ENCODE data around the gene RPS15. TPM values are rescaled to one million over a fixed set of nuclear protein-coding genes. Genes with fewer than 3 reads are reported as not detected.

RPS15 gene
- total and polyA plus RNA-seq, 2 of the 13 experiments (the other 11 are each of a cell fraction or from before 2014, with no cell fraction given) = 695 to 1,411 TPM

DNA sequence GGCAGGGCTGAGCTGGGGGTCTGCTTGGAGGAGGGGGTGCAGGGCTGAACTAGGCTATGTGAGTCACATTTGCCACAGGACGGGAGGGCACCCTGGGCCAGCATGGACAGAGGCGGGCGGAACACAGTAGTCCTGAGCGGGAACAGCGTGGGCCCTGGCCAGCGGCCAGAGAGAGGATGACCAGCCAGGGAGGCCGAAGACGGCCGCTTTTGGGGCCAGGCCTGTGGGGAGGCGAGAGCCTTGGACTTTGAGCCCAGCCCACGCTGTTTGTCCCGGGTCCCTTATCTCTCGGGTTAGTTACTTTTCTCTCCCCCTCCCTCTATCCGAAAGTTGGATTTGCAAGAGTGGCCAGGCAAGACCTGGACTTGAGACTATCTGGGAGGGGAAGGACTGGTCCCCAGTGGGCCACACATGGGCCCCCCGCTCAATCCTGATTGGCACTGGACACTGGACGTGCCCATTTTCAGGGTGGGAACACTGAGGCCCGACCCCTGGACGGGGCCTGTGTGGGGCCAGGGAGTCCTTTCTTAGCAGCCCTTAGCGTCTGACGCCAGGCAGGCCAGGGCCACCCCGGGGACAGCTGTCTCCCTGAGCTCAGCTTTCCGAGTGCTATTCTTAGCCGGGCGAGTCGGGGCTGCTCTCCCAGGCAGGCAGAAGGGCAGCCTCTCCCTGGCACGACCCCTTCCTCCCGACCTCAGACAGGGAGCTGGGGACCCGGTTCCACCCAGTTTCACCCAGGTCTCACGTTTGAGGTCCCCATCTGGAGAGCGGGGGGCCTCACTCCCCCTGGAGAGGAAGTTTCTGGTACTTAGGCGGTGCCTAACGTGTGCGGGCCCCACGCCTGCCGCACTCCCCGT lies 37.7 kb upstream of the RPS15 start (continued):
- TF ChIP-seq ZSCAN20 (CRISPR knock-in tag; IDR thresholded peaks at IDR 0.05; ENCODE audit: borderline replicate concordance) (no peak), ZNF589 (CRISPR knock-in tag; conservative IDR thresholded peaks at IDR 0.05) (no peak), SAP130 (CRISPR knock-in tag; IDR thresholded peaks at IDR 0.05; ENCODE audit: low read depth) (no peak; the same call in none of the 2 replicates), KDM5B (CRISPR knock-in tag; IDR thresholded peaks at IDR 0.05; ENCODE audit: borderline replicate concordance) (peak; percentile 25; the same call in 1 of the 2 replicates), TRIM24 (CRISPR knock-in tag; IDR thresholded peaks at IDR 0.05) (no peak), RXRA (CRISPR knock-in tag; IDR thresholded peaks at IDR 0.05) (peak; percentile 86), RELA (CRISPR knock-in tag; IDR thresholded peaks at IDR 0.05) (no peak), KDM6A (CRISPR knock-in tag; IDR thresholded peaks at IDR 0.05; ENCODE audit: low read depth) (peak; percentile 87), ZSCAN21 (CRISPR knock-in tag; IDR thresholded peaks at IDR 0.05; ENCODE audit: borderline replicate concordance) (no peak), ZNF274 (CRISPR knock-in tag; IDR thresholded peaks at IDR 0.05) (no peak), PTBP1 (IDR thresholded peaks at IDR 0.05; ENCODE audit: low read depth, low read length, poor library complexity, severe bottlenecking) (peak; percentile 77), MED13 (CRISPR knock-in tag; IDR thresholded peaks at IDR 0.05) (peak; percentile 59; the same call in 1 of the 2 replicates), JDP2 (CRISPR knock-in tag; IDR thresholded peaks at IDR 0.05; ENCODE audit: borderline replicate concordance) (no peak), ZZZ3 (CRISPR knock-in tag; IDR thresholded peaks at IDR 0.05; ENCODE audit: borderline replicate concordance) (peak; percentile 25), ATF7-NPFF (CRISPR knock-in tag; IDR thresholded peaks at IDR 0.05; ENCODE audit: low read depth) (peak; percentile 82; the same call in 1 of the 2 replicates), HDAC2 (CRISPR knock-in tag; IDR thresholded peaks at IDR 0.05) (peak; percentile 92), STAT5B (CRISPR knock-in tag; IDR thresholded peaks at IDR 0.05) (no peak), ETV5 (CRISPR knock-in tag; IDR thresholded peaks at IDR 0.05; ENCODE audit: borderline replicate concordance) (0 out of 2 replicates have a peak, but pooled peaks have one; percentile 8), ZNF30 (CRISPR knock-in tag; IDR thresholded peaks at IDR 0.05) (no peak), CENPX (CRISPR knock-in tag; IDR thresholded peaks at IDR 0.05) (no peak), MIXL1 (CRISPR knock-in tag; IDR thresholded peaks at IDR 0.05) (no peak), ZSCAN12 (CRISPR knock-in tag; IDR thresholded peaks at IDR 0.05) (no peak), TEAD3 (CRISPR knock-in tag; optimal IDR thresholded peaks at IDR 0.05; ENCODE audit: borderline replicate concordance) (no peak), SP4 (CRISPR knock-in tag; IDR thresholded peaks at IDR 0.05) (peak; percentile 63; the same call in 1 of the 2 replicates), ZNF510 (CRISPR knock-in tag; IDR thresholded peaks at IDR 0.05; ENCODE audit: low read depth) (no peak), SMAD9 (CRISPR knock-in tag; IDR thresholded peaks at IDR 0.05) (no peak), KLF6 (CRISPR knock-in tag; IDR thresholded peaks at IDR 0.05) (no peak; the same call in 1 of the 2 replicates), MZF1 (CRISPR knock-in tag; IDR thresholded peaks at IDR 0.05; ENCODE audit: borderline replicate concordance) (no peak)
- TF ChIP-seq, protein P1, sequence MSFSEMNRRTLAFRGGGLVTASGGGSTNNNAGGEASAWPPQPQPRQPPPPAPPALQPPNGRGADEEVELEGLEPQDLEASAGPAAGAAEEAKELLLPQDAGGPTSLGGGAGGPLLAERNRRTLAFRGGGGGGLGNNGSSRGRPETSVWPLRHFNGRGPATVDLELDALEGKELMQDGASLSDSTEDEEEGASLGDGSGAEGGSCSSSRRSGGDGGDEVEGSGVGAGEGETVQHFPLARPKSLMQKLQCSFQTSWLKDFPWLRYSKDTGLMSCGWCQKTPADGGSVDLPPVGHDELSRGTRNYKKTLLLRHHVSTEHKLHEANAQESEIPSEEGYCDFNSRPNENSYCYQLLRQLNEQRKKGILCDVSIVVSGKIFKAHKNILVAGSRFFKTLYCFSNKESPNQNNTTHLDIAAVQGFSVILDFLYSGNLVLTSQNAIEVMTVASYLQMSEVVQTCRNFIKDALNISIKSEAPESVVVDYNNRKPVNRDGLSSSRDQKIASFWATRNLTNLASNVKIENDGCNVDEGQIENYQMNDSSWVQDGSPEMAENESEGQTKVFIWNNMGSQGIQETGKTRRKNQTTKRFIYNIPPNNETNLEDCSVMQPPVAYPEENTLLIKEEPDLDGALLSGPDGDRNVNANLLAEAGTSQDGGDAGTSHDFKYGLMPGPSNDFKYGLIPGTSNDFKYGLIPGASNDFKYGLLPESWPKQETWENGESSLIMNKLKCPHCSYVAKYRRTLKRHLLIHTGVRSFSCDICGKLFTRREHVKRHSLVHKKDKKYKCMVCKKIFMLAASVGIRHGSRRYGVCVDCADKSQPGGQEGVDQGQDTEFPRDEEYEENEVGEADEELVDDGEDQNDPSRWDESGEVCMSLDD (CRISPR knock-in tag; IDR thresholded peaks at IDR 0.05; ENCODE audit: borderline replicate concordance) = peak; percentile 69; the same call in 1 of the 2 replicates
- TF ChIP-seq, protein P2, sequence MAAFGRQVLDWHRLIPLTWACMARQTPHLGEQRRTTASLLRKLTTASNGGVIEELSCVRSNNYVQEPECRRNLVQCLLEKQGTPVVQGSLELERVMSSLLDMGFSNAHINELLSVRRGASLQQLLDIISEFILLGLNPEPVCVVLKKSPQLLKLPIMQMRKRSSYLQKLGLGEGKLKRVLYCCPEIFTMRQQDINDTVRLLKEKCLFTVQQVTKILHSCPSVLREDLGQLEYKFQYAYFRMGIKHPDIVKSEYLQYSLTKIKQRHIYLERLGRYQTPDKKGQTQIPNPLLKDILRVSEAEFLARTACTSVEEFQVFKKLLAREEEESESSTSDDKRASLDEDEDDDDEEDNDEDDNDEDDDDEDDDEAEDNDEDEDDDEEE (CRISPR knock-in tag; IDR thresholded peaks at IDR 0.05) = no peak
